GM19324 (cell line): ENCODE results near the gene KIF2C.
"Not testable (repeated sequence)": the region's sequence is repeated elsewhere in the genome, so short reads cannot be mapped to it uniquely, and the experiment has no call there.

ENCODE experiments used
- ATAC-seq: cut with Tn5 transposase; IDR thresholded peaks from one replicate; pipeline ENCODE4 v1.9.1; 2021; ENCODE audit warnings: mild to moderate bottlenecking, moderate library complexity; ENCODE audit not compliant: unreplicated experiment, low FRiP score

KIF2C gene

GRCh38 chr1:44808938-44809917 lies 69.6 kb downstream of the KIF2C start:
- no peak for ATAC-seq

GRCh38 chr1:44810101-44810761 lies 70.6 kb downstream of the KIF2C start:
- no peak for ATAC-seq

GRCh38 chr1:44810762-44811105 lies 71.1 kb downstream of the KIF2C start:
- ATAC-seq, result not testable (repeated sequence)

GRCh38 chr1:44811234-44811633 lies 71.6 kb downstream of the KIF2C start:
- ATAC-seq, result no peak

DNA sequence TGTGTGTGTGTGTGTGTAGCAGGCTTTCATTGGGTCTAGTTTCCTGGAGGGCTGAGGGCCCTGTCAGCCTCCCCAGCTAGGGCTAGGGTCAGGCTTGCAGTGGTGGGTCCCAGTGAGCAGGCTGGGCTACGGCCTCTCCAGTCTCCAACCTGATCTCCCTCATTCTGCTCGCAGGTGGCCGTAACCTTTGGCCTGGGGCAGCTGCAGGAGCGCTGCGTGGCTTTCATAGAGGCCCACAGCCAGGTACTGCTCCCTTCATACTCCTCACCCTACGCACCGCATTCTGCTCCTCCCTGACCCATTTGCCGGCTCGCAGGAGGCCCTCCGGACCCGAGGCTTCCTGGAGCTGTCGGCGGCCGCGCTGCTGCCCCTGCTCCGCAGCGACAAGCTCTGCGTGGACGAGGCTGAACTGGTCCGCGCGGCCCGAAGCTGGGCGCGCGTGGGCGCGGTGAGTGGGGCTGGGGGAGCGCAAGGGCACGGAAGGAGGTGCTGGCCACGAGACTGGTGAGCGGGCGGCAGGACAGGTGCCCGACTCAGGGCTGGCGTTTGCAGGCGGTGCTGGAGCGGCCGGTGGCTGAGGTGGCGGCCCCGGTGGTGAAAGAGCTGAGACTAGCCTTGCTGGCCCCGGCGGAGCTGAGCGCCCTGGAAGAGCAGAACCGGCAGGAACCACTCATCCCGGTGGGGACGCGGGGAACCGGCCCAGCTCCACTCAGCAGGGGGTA lies 73.3 kb downstream of the KIF2C start:
- no peak for ATAC-seq

- not testable (repeated sequence) for ATAC-seq
Observed at GRCh38 chr1:44815926-44816325, 76.3 kb downstream of the KIF2C start.

DNA sequence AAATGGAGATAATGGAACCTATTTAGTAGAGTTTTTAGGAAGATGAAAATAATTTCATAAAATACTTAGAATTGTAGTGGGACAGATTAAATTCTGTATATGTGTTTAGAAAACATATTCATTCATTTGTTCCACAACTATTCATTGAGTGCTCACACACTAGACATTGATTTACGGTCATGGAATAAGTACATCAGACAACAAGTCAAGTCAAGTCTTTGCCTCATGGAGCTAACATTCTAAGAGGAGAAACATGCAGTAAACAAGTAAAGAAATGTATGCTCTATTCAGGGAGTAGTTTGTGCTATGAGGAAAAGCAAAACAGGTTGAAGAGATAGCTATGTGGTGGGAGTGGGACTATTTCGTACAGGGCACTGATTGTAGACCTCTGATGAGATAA lies 77.7 kb downstream of the KIF2C start:
- no peak for ATAC-seq
